SK-N-SH (cell line): ENCODE data around the gene NT5DC2. TPM values are rescaled to one million over a fixed set of nuclear protein-coding genes. Genes with fewer than 3 reads are reported as not detected.

Experiments
- CTCF ChIA-PET: fragments of 300-600, 350-600 bp; formaldehyde crosslinking; extraction: SDS; loops from one replicate; lab custom pipeline; 2021; lab: Yijun Ruan, JAX
- POLR2A ChIA-PET: fragments of 350-600 bp; sonication (Branson Sonifier 250); formaldehyde crosslinking; extraction: SDS; loops from one replicate; lab custom pipeline; 2020; ENCODE audit warnings: antibody characterized with exemption, inconsistent platforms; lab: Yijun Ruan, JAX
- DNase-seq: peaks from one replicate; pipeline ENCODE4 v3.0.0; 2012
- H2AFZ ChIP-seq: fragments of 200-600 bp; sonication (generic); 2 replicates; pipeline ENCODE4 v1.8.1; 2016; ENCODE audit warnings: antibody characterized with exemption, mild to moderate bottlenecking, low read depth
- H3F3A ChIP-seq: fragments of 200-600 bp; sonication (generic); replicated peaks from 2 replicates; pipeline ENCODE3; 2016; ENCODE audit warnings: antibody characterized with exemption, mild to moderate bottlenecking; ENCODE audit not compliant: insufficient read depth
- H3K27ac ChIP-seq, 2 experiments: fragments of 200-500 bp in 1 of 2; fragments of 200-600 bp in 1 of 2; sonication (Bioruptor generic) in 1 of 2; sonication (generic), shearing (Covaris generic) in 1 of 2; 2 replicates each; pipeline versions ENCODE4 v1.5.1 to v1.6.1; 2014 to 2016; ENCODE audit warnings: low read depth in 2 of 2, inconsistent platforms in 1 of 2, low read length in 1 of 2, mild to moderate bottlenecking in 1 of 2, mixed read lengths in 1 of 2
- H3K27me3 ChIP-seq: fragments of 200-600 bp; sonication (generic), shearing (Covaris generic); 2 replicates; pipeline ENCODE4 v1.6.1; 2016; ENCODE audit warnings: mixed run types; ENCODE audit not compliant: insufficient read depth
- H3K36me3 ChIP-seq, 2 experiments: fragments of 200-500 bp in 1 of 2; fragments of 200-600 bp in 1 of 2; sonication (Bioruptor generic) in 1 of 2; sonication (generic) in 1 of 2; replicated peaks in 1 of 2; 2 replicates each; pipeline versions ENCODE3 to v1.5.1; 2014 to 2016; ENCODE audit warnings: low read length in 1 of 2, mild to moderate bottlenecking in 1 of 2; ENCODE audit not compliant: insufficient read depth in 2 of 2, control insufficient read depth in 1 of 2
- H3K4me1 ChIP-seq, 2 experiments: fragments of 200-500 bp in 1 of 2; fragments of 200-600 bp in 1 of 2; sonication (Bioruptor generic) in 1 of 2; sonication (generic), shearing (Covaris generic) in 1 of 2; 2 replicates each; pipeline versions ENCODE4 v1.5.1 to v1.6.1; 2014 to 2016; ENCODE audit warnings: low read depth in 1 of 2, low read length in 1 of 2, mixed run types in 1 of 2; ENCODE audit not compliant: insufficient read depth in 2 of 2, control insufficient read depth in 1 of 2
- H3K4me2 ChIP-seq: fragments of 200-600 bp; sonication (generic), shearing (Covaris generic); 2 replicates; pipeline ENCODE4 v1.6.1; 2017; ENCODE audit warnings: mixed run types
- H3K4me3 ChIP-seq, 2 experiments: fragments of 200-500 bp in 1 of 2; fragments of 200-600 bp in 1 of 2; sonication (Bioruptor generic) in 1 of 2; sonication (generic), shearing (Covaris generic) in 1 of 2; 2 replicates each; pipeline versions ENCODE4 v1.5.1 to v1.8.1; 2014 to 2016; ENCODE audit warnings: low read depth in 2 of 2, inconsistent platforms in 1 of 2, low read length in 1 of 2, mild to moderate bottlenecking in 1 of 2, mixed read lengths in 1 of 2, moderate library complexity in 1 of 2
- H3K79me2 ChIP-seq: fragments of 200-600 bp; sonication (generic); 2 replicates; pipeline ENCODE4 v1.8.1; 2017; ENCODE audit warnings: mild to moderate bottlenecking; ENCODE audit not compliant: insufficient read depth
- H3K9ac ChIP-seq: fragments of 200-600 bp; sonication (generic); 2 replicates; pipeline ENCODE4 v1.6.1; 2017; ENCODE audit warnings: mixed run types
- H3K9me2 ChIP-seq: fragments of 200-600 bp; sonication (generic); 2 replicates; pipeline ENCODE4 v1.6.1; 2017; ENCODE audit warnings: mixed run types
- H3K9me3 ChIP-seq: fragments of 200-600 bp; sonication (generic); 2 replicates; pipeline ENCODE4 v1.6.1; 2017; ENCODE audit warnings: mixed run types, mild to moderate bottlenecking, moderate library complexity
- H4K20me1 ChIP-seq: fragments of 200-600 bp; sonication (generic); 2 replicates; pipeline ENCODE4 v1.6.1; 2017; ENCODE audit warnings: mild to moderate bottlenecking, mixed run types; ENCODE audit not compliant: insufficient read depth
- CHD2 ChIP-seq: fragments of 150-350 bp; IDR thresholded peaks from 2 replicates; pipeline ENCODE4 v1.6.1; 2018; ENCODE audit warnings: low read length; ENCODE audit not compliant: partially characterized antibody
- EP300 ChIP-seq, 2 experiments: IDR thresholded peaks; 2 replicates each; pipeline versions ENCODE4 v1.4.0 to v1.6.1; 2012; ENCODE audit warnings: borderline replicate concordance in 1 of 2, low read depth in 1 of 2, low read length in 1 of 2
- EZH2phosphoT487 ChIP-seq: fragments of 200-600 bp; sonication (generic); IDR thresholded peaks from 2 replicates; pipeline ENCODE4 v1.6.1; 2017; ENCODE audit warnings: low read depth, mixed run types, mild to moderate bottlenecking, antibody characterized with exemption, moderate library complexity, borderline replicate concordance
- FOXJ3 ChIP-seq: sonication (generic); formaldehyde crosslinking; IDR thresholded peaks from 2 replicates; pipeline ENCODE4 v1.5.1; 2020; ENCODE audit warnings: mild to moderate bottlenecking, missing genetic modification reagents
- FOXM1 ChIP-seq: IDR thresholded peaks from 2 replicates; pipeline ENCODE4 v1.4.0; 2012; ENCODE audit warnings: low read depth, mild to moderate bottlenecking
- GABPA ChIP-seq: IDR thresholded peaks from 2 replicates; pipeline ENCODE4 v1.4.0; 2012; ENCODE audit warnings: low read depth, mild to moderate bottlenecking
- JUND ChIP-seq: IDR thresholded peaks from 2 replicates; pipeline ENCODE4 v1.4.0; 2012
- MXI1 ChIP-seq: IDR thresholded peaks from 2 replicates; pipeline ENCODE4 v1.6.1; 2012; ENCODE audit warnings: mild to moderate bottlenecking, low read depth, low read length, improper control_type of control experiment
- RAD21 ChIP-seq: IDR thresholded peaks from 2 replicates; pipeline ENCODE4 v1.6.1; 2012; ENCODE audit warnings: mild to moderate bottlenecking, low read length
- RXRA ChIP-seq: IDR thresholded peaks from 2 replicates; pipeline ENCODE4 v1.4.0; 2012; ENCODE audit warnings: low read depth, mild to moderate bottlenecking, borderline replicate concordance
- SMC3 ChIP-seq: IDR thresholded peaks from 2 replicates; pipeline ENCODE4 v1.6.1; 2012; ENCODE audit warnings: low read depth, low read length, improper control_type of control experiment
- WGBS: methylation state at CpG from one replicate; pipeline ENCODE4 v1.1.6; 2017; ENCODE audit warnings: low lambda C conversion rate; 5-methylcytosine and 5-hydroxymethylcytosine counted together
- polyA plus RNA-seq, 3 experiments: library from polyadenylated mRNA; depleted of rRNA; stranded (reverse); fragments of >200 nt; gene quantifications; 2 replicates each; pipeline ENCODE4 v1.2.3, GENCODE V29; 2012
- TF ChIP-seq, protein P1 (sequence below): fragments of 200-600 bp; sonication (generic); IDR thresholded peaks from 2 replicates; pipeline ENCODE4 v1.6.1; 2017; ENCODE audit warnings: antibody characterized with exemption, mild to moderate bottlenecking, moderate library complexity
- TF ChIP-seq, protein P2 (sequence below): IDR thresholded peaks from 2 replicates; pipeline ENCODE4 v1.6.1; 2012; ENCODE audit warnings: mild to moderate bottlenecking, low read depth, low read length, moderate library complexity
- TF ChIP-seq, protein P3 (sequence below): IDR thresholded peaks from 2 replicates; pipeline ENCODE4 v1.4.0; 2012; ENCODE audit warnings: low read depth, borderline replicate concordance

The NT5DC2 gene
- polyA plus RNA-seq, 1 of the 3 experiments (the other 2 are of a cell fraction): 113 TPM

DNA sequence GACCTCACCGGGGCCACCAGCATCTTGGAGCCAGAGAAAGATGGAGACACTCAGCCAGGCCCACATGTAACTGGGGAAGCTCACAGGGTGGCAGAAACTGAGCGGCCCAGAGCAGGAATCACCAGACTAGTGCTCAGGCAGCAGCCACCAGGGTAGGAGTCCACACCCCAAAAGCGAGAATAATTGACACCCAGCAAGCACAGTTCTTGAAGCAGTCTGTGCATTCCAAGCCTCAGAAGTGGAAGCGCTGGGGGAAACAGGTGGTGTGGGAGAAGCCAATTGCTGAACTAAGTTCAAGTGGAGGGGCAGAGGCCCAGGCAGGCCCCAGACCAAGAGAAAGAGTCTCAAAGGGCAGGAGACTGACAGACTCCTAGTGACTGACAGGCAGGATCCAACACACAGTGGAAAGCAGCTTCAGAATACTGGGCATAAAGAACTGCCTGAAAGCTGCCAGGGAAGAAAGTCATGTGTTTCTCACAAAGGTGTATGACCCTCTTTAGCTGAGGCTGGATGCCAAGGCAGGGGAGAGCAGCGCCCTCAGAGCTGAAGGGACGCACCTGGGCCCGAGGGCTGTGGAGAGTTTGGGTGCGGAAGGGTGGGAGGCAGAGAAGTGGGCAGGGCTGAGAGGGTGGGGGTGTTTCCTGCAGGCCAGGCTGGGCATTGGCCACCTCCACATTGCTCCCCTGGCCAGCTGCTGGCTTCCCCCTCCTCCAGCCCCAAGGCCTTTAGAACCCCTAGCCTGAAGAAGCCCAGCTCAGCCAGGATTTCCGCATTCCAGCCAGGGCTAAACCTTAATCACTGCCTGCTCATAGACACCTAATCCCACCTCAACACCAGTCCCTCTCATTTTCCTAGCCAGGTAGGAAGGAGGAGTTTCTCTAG lies 7.7 kb downstream of the NT5DC2 start (continued):
- TF ChIP-seq, protein P1, sequence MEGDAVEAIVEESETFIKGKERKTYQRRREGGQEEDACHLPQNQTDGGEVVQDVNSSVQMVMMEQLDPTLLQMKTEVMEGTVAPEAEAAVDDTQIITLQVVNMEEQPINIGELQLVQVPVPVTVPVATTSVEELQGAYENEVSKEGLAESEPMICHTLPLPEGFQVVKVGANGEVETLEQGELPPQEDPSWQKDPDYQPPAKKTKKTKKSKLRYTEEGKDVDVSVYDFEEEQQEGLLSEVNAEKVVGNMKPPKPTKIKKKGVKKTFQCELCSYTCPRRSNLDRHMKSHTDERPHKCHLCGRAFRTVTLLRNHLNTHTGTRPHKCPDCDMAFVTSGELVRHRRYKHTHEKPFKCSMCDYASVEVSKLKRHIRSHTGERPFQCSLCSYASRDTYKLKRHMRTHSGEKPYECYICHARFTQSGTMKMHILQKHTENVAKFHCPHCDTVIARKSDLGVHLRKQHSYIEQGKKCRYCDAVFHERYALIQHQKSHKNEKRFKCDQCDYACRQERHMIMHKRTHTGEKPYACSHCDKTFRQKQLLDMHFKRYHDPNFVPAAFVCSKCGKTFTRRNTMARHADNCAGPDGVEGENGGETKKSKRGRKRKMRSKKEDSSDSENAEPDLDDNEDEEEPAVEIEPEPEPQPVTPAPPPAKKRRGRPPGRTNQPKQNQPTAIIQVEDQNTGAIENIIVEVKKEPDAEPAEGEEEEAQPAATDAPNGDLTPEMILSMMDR: no peak
- TF ChIP-seq GABPA (no peak), EP300 (IDR thresholded peaks at IDR 0.05; ENCODE audit: borderline replicate concordance in 1 of 2, low read depth in 1 of 2, low read length in 1 of 2) (no peak), FOXM1 (no peak), RAD21 (no peak), SMC3 (no peak), CHD2 (no peak), FOXJ3 (CRISPR knock-in tag) (no peak)
- TF ChIP-seq, protein P2, sequence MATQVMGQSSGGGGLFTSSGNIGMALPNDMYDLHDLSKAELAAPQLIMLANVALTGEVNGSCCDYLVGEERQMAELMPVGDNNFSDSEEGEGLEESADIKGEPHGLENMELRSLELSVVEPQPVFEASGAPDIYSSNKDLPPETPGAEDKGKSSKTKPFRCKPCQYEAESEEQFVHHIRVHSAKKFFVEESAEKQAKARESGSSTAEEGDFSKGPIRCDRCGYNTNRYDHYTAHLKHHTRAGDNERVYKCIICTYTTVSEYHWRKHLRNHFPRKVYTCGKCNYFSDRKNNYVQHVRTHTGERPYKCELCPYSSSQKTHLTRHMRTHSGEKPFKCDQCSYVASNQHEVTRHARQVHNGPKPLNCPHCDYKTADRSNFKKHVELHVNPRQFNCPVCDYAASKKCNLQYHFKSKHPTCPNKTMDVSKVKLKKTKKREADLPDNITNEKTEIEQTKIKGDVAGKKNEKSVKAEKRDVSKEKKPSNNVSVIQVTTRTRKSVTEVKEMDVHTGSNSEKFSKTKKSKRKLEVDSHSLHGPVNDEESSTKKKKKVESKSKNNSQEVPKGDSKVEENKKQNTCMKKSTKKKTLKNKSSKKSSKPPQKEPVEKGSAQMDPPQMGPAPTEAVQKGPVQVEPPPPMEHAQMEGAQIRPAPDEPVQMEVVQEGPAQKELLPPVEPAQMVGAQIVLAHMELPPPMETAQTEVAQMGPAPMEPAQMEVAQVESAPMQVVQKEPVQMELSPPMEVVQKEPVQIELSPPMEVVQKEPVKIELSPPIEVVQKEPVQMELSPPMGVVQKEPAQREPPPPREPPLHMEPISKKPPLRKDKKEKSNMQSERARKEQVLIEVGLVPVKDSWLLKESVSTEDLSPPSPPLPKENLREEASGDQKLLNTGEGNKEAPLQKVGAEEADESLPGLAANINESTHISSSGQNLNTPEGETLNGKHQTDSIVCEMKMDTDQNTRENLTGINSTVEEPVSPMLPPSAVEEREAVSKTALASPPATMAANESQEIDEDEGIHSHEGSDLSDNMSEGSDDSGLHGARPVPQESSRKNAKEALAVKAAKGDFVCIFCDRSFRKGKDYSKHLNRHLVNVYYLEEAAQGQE: no peak

DNA sequence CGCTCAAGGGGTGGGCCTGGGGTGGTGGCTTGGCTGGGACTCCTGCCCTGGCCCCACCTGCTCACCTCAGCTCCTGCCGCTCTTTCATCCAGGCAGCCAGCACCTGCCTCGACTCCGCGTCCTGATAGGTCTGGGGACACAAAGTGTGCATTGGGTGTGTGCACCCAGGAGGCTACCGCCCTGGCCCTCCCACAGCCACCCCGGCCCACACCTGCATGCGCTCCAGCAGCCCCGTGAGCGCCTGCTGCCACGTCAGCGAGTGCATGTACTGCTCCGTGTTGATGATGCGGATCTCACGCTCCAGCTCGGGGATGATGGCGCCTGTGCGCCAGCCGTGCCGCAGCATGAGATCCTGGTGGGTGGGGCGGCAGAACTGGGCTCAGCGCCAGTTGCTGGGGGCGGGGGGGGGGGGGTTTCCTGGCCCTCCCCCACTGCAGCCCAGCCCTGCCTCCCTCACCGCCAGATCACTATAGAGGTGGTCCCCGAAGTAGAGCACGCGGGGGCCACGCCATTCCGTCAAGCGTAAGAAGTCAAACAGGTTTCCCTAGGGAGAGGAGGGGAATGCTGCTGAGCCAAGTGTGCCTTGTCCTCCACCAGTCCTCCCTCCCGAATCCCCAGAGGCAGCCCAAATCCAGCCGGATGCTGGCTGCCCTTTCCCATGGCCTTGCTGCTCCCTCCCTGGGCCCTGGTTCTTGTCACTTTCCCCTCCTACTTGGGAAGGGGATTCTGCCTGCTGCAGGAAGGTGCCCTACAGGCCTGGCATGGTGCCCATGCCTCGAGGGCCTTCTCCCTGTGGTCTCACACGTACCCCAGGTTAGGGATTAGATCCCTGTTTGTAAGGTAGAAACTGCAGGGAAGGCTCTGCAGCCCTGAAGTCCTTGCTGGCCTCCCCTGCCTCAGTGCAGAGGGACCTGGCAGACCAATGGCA lies 8.6 kb downstream of the NT5DC2 start:
- TF ChIP-seq RXRA (no peak), EZH2phosphoT487 (no peak), SMC3 (no peak), JUND (no peak), MXI1 (0 out of 2 replicates have a peak, but pooled peaks have one; percentile 14)
- TF ChIP-seq, protein P3, sequence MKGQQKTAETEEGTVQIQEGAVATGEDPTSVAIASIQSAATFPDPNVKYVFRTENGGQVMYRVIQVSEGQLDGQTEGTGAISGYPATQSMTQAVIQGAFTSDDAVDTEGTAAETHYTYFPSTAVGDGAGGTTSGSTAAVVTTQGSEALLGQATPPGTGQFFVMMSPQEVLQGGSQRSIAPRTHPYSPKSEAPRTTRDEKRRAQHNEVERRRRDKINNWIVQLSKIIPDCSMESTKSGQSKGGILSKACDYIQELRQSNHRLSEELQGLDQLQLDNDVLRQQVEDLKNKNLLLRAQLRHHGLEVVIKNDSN: no peak
- TF ChIP-seq, all 33 proteins: peak for 1
- CTCF ChIA-PET: interaction anchor here (1.9 to 2.9 kb wide), 2 partner anchors 45 to 54 kb away, joined by 6 to 13 read pairs; no protein-coding TSS in a partner anchor
- peak; percentile 77 for DNase-seq
- H3K4me1 ChIP-seq: peaks cover 4 to 56% of the 10 kb centered on the region in 2 experiments; a peak in 3 of 4 replicates
- H3K27me3 ChIP-seq: no peaks in the 10 kb centered on the region
- no peaks in the 10 kb centered on the region for H3K9me2 ChIP-seq
- H3K4me2 ChIP-seq: no peak overlapping the region
- H3K36me3 ChIP-seq: peaks cover 19 to 50% of the 10 kb centered on the region in 2 experiments
- no peak overlapping the region for H3K4me3 ChIP-seq
- H3K27ac ChIP-seq: peak overlapping the region in 1 of 2 experiments; percentile 58; a peak in 2 of 4 replicates
- no peaks in the 10 kb centered on the region for H3F3A ChIP-seq
- H2AFZ ChIP-seq: no peak overlapping the region
- peaks cover 6% of the 10 kb centered on the region for H4K20me1 ChIP-seq
- POLR2A ChIA-PET: interaction anchor here (0.7 kb wide), 1 partner anchor 8 kb away, joined by 4 read pairs; no protein-coding TSS in a partner anchor
- no peaks in the 10 kb centered on the region for H3K9me3 ChIP-seq
- H3K9ac ChIP-seq: no peak overlapping the region
- 82% methylated on average over 5 of the region's 34 CpGs for WGBS
- peaks cover 11% of the 10 kb centered on the region for H3K79me2 ChIP-seq
